H1 (cell line): ENCODE measurements around the gene RNPS1. TPM values are rescaled to one million over a fixed set of nuclear protein-coding genes. Genes with fewer than 3 reads are reported as not detected.

Experiments used
- CBX5 ChIP-seq: fragments of 300-800, 300-1000 bp; sonication (generic); IDR thresholded peaks from 2 replicates; pipeline ENCODE4 v1.7.1; 2016; ENCODE audit warnings: antibody characterized with exemption, low read length, low read depth
- CBX8 ChIP-seq: fragments of 300-800, 300-1000 bp; sonication (generic); IDR thresholded peaks from 2 replicates; pipeline ENCODE4 v1.7.1; 2016; ENCODE audit warnings: low read depth, low read length, borderline replicate concordance
- CTBP2 ChIP-seq: IDR thresholded peaks from 2 replicates; pipeline ENCODE4 v1.7.0; 2011; ENCODE audit warnings: borderline replicate concordance, mild to moderate bottlenecking, moderate library complexity, mixed read lengths, low read length; ENCODE audit not compliant: insufficient read depth, insufficient read length
- FOSL1 ChIP-seq: IDR thresholded peaks from 2 replicates; pipeline ENCODE4 v1.6.1; 2011; ENCODE audit warnings: mild to moderate bottlenecking, low read depth, low read length, moderate library complexity; ENCODE audit not compliant: insufficient read depth
- SIN3A ChIP-seq, 2 experiments: IDR thresholded peaks in 1 of 2; conservative IDR thresholded peaks in 1 of 2; 2 replicates each; pipeline ENCODE4 v1.6.1; 2011 to 2012; ENCODE audit warnings: low read length in 2 of 2, improper control_type of control experiment in 1 of 2, low read depth in 1 of 2, mild to moderate bottlenecking in 1 of 2
- SP2 ChIP-seq: IDR thresholded peaks from 2 replicates; pipeline ENCODE4 v1.6.1; 2012; ENCODE audit warnings: mild to moderate bottlenecking, low read length, inconsistent platforms
- SP4 ChIP-seq: IDR thresholded peaks from 2 replicates; pipeline ENCODE4 v1.6.1; 2012; ENCODE audit warnings: low read length, inconsistent platforms
- TAF7 ChIP-seq: optimal IDR thresholded peaks from 2 replicates; pipeline ENCODE3; 2011; ENCODE audit warnings: low read depth, mild to moderate bottlenecking, inconsistent platforms, low read length, moderate library complexity, borderline replicate concordance
- polyA plus RNA-seq, 7 experiments: library from polyadenylated mRNA; depleted of rRNA in 3 of 7; stranded (reverse) in 5 of 7; unstranded in 2 of 7; fragments of >200 nt in 5 of 7; fragments of 200-250 nt in 2 of 7; gene quantifications; 1 replicate in 5 of 7; 2 replicates in 1 of 7; 4 replicates in 1 of 7; pipeline versions ENCODE4 v1.2.1 to v1.2.3, GENCODE V29; 2011 to 2013; ENCODE audit warnings: missing spikeins in 2 of 7, mixed read lengths in 2 of 7
- total RNA-seq: library from RNA; stranded (reverse); fragmentation: NEBNext Ultra II Directional; extraction: Animal tissue kit (Norgen Biotek cat#: 25700); gene quantifications from 2 replicates; pipeline ENCODE4 v1.2.1, GENCODE V29; 2021
- TF ChIP-seq, protein P1 (sequence below), 3 experiments: IDR thresholded peaks; 1 replicate in 2 of 3; 2 replicates in 1 of 3; pipeline versions ENCODE4 v1.5.1 to v1.6.1; 2011; ENCODE audit warnings: low read length in 3 of 3, mild to moderate bottlenecking in 3 of 3, inconsistent platforms in 2 of 3, low read depth in 1 of 3, moderate library complexity in 1 of 3; ENCODE audit not compliant: insufficient read depth in 1 of 3; ENCODE audit errors: control extremely low read depth in 1 of 3

RNPS1 gene
- total and polyA plus RNA-seq, 2 of the 8 experiments (the other 6 are each of a cell fraction or from before 2014, with no cell fraction given) = 330 to 350 TPM

- TF ChIP-seq TAF7 (no peak), CTBP2 (no peak), CBX5 (no peak), SIN3A (conservative IDR thresholded peaks at IDR 0.05 in 1 of 2, IDR thresholded peaks at IDR 0.05 in 1 of 2; ENCODE audit: low read depth in 1 of 2, low read length in 2 of 2) (no peak), SP2 (no peak), FOSL1 (no peak), CBX8 (no peak), SP4 (no peak)
- TF ChIP-seq, protein P1, sequence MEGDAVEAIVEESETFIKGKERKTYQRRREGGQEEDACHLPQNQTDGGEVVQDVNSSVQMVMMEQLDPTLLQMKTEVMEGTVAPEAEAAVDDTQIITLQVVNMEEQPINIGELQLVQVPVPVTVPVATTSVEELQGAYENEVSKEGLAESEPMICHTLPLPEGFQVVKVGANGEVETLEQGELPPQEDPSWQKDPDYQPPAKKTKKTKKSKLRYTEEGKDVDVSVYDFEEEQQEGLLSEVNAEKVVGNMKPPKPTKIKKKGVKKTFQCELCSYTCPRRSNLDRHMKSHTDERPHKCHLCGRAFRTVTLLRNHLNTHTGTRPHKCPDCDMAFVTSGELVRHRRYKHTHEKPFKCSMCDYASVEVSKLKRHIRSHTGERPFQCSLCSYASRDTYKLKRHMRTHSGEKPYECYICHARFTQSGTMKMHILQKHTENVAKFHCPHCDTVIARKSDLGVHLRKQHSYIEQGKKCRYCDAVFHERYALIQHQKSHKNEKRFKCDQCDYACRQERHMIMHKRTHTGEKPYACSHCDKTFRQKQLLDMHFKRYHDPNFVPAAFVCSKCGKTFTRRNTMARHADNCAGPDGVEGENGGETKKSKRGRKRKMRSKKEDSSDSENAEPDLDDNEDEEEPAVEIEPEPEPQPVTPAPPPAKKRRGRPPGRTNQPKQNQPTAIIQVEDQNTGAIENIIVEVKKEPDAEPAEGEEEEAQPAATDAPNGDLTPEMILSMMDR (IDR thresholded peaks at IDR 0.05; ENCODE audit: control extremely low read depth in 1 of 3, insufficient read depth in 1 of 3, low read depth in 1 of 3, low read length in 3 of 3) = no peak
Measured at GRCh38 chr16:2228161-2228824, 39.6 kb downstream of the RNPS1 start (continued).
